NK-92 treated with Interleukin-12 subunit alpha and Interleukin-12 subunit beta, amount 100 ng/mL, for 24 hours (cell line): Measurements from ENCODE around the gene MTMR2.

ENCODE experiments used
- DNase-seq: peaks from one replicate; lab custom pipeline; 2025; lab: John Stamatoyannopoulos, UW

The MTMR2 gene

GRCh38 chr11:95923728-95924413, at the start of gene MTMR2:
TSS of gene MTMR2 (minus strand) at chr11:95924107. CDS start at chr11:95923954, 153 bp downstream.
- DNase-seq, result peak; percentile 71

GRCh38 chr11:95972060-95972459, 48.2 kb upstream of the MTMR2 start:
- no peak for DNase-seq

GRCh38 chr11:95968585-95968984, 44.7 kb upstream of the MTMR2 start:
- DNase-seq, result no peak

GRCh38 chr11:95964281-95964680, 40.4 kb upstream of the MTMR2 start:
- DNase-seq, result no peak

GRCh38 chr11:95961758-95962157, 37.9 kb upstream of the MTMR2 start:
- no peak for DNase-seq

GRCh38 chr11:95950905-95951304, 27.0 kb upstream of the MTMR2 start:
- DNase-seq, result no peak

GRCh38 chr11:95948637-95949036, 24.7 kb upstream of the MTMR2 start:
- DNase-seq, result no peak

GRCh38 chr11:95944623-95945022, 20.7 kb upstream of the MTMR2 start:
- DNase-seq, result no peak

GRCh38 chr11:95943546-95943945, 19.6 kb upstream of the MTMR2 start:
- DNase-seq, result no peak

GRCh38 chr11:95939091-95939490, 15.2 kb upstream of the MTMR2 start:
- no peak for DNase-seq

GRCh38 chr11:95937358-95937757, 13.5 kb upstream of the MTMR2 start:
- DNase-seq, result no peak

GRCh38 chr11:95933594-95933993, 9.7 kb upstream of the MTMR2 start:
- no peak for DNase-seq

GRCh38 chr11:95931916-95932315, 8.0 kb upstream of the MTMR2 start:
- DNase-seq, result no peak

- no peak for DNase-seq
Observed at GRCh38 chr11:95930948-95931347, 7.0 kb upstream of the MTMR2 start.

GRCh38 chr11:95926726-95927125, 2.8 kb upstream of the MTMR2 start:
- no peak for DNase-seq

- no peak for DNase-seq
Observed at GRCh38 chr11:95925011-95925410, 1.1 kb upstream of the MTMR2 start.

GRCh38 chr11:95924414-95924760, 480 bp upstream of the MTMR2 start:
- DNase-seq, result no peak

GRCh38 chr11:95923439-95923727, 524 bp downstream of the MTMR2 start:
- DNase-seq, result no peak

GRCh38 chr11:95922536-95923438, 1.1 kb downstream of the MTMR2 start:
- DNase-seq, result no peak

GRCh38 chr11:95922099-95922498, 1.8 kb downstream of the MTMR2 start:
- no peak for DNase-seq

GRCh38 chr11:95920460-95921105, 3.3 kb downstream of the MTMR2 start:
- no peak for DNase-seq

GRCh38 chr11:95919514-95919913, 4.4 kb downstream of the MTMR2 start:
- no peak for DNase-seq

- DNase-seq, result no peak
Observed at GRCh38 chr11:95918720-95919119, 5.2 kb downstream of the MTMR2 start.
